ENCODE results near the gene MAP3K20. TPM values are rescaled to one million over a fixed set of nuclear protein-coding genes. Genes with fewer than 3 reads are reported as not detected.

Gene MAP3K20
- total and polyA plus RNA-seq, 2 of the 4 experiments (the other 2 are of a cell fraction): 27.5 to 84.4 TPM

DNA sequence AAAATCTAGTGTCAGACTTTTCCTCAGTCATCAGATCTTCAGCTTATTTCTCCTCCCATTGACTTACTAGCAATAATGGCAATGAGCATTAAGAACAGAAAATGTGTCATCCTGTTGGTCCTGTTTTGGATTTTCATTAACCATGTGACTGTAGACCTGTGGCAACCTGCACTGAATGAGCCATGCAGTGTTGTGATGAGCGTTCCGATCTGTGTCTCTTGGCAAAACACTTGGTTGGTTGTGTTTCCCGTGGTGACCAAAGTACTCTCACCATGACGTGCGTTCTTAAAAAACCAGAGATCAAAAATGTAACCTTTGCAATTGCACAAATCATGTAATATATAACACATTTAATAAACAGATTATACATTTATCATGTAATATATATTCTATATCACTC lies 138.6 kb downstream of the MAP3K20 start:
- 100% methylated on average over 2 of the region's 5 CpGs; no CpG with 5 or more reads in 1 of the 2 experiments for WGBS, 2 experiments (ENCODE audit: extremely low coverage in 2 of 2, insufficient read length in 1 of 2)
- no peak overlapping the region for H3K56ac ChIP-seq (ENCODE audit: extremely low read depth, insufficient read depth, low read length)
- ChIA-PET POLR2A (ENCODE audit: unreplicated experiment) (no interaction called here), CTCF (interaction anchor here (5.1 kb wide), 1 partner anchor 187 kb away, joined by 32 read pairs; no protein-coding TSS in a partner anchor)
- peaks cover 14% of the 10 kb centered on the region for H3K4me1 ChIP-seq (ENCODE audit: control insufficient read depth, insufficient read depth, low read length)
- intact Hi-C loops (cut with micrococcal nuclease) (loop anchor here (5.0 kb wide), 1 partner anchor 407 kb away; no protein-coding TSS in a partner anchor), dilution Hi-C loops (cut with HindIII; ENCODE audit: low sequenced_read_pairs, unreplicated experiment) (no loop called here), in situ Hi-C loops (cut with MboI; ENCODE audit: low sequenced_read_pairs) (loop anchor here (5.0 kb wide), 1 partner anchor 187 kb away; no protein-coding TSS in a partner anchor)
- H3K9me3 ChIP-seq (ENCODE audit: control insufficient read depth, insufficient read depth, low read length): no peaks in the 10 kb centered on the region
- no peak overlapping the region for H3K27ac ChIP-seq (ENCODE audit: insufficient read depth, low read length)
- no peak overlapping the region for H2AK9ac ChIP-seq (replicated peaks; ENCODE audit: low read depth, low read length, poor library complexity)
- H3K18ac ChIP-seq (ENCODE audit: low read depth, low read length): no peak overlapping the region
- no peak overlapping the region for H2BK120ac ChIP-seq (ENCODE audit: low read depth, low read length)
- H3K23ac ChIP-seq (ENCODE audit: low read depth, low read length): no peak overlapping the region
- H3K4me2 ChIP-seq (ENCODE audit: low read depth, low read length): no peak overlapping the region
- peaks cover 2% of the 10 kb centered on the region; the same call in 1 of the 2 replicates for H3K9me1 ChIP-seq (ENCODE audit: insufficient read depth, low read length)
- BruUV-seq (replicated peaks): no TSS peak
- H4K91ac ChIP-seq (ENCODE audit: insufficient read depth, low read depth, low read length): no peak overlapping the region
- no peaks in the 10 kb centered on the region for H4K20me1 ChIP-seq (ENCODE audit: insufficient read depth, low read length)
- peaks cover 10% of the 10 kb centered on the region for H3K36me3 ChIP-seq (ENCODE audit: control insufficient read depth, insufficient read depth, low read length)
- no peak overlapping the region for H2BK15ac ChIP-seq (ENCODE audit: low read depth, low read length)
- no peak overlapping the region for H3K4ac ChIP-seq (ENCODE audit: low read depth, low read length)
- no peak overlapping the region for H2BK5ac ChIP-seq (ENCODE audit: low read depth, low read length, poor library complexity, severe bottlenecking)
- no peak overlapping the region for H2AK5ac ChIP-seq (ENCODE audit: low read depth, low read length)
- ATAC-seq (ENCODE audit: low read depth) (no peak), DNase-seq (no peak)
- no peak overlapping the region for H3K9ac ChIP-seq (ENCODE audit: low read depth, low read length)
- no peak overlapping the region for H3K4me3 ChIP-seq (ENCODE audit: insufficient read depth, low read depth, low read length)
- H3K27me3 ChIP-seq (ENCODE audit: control insufficient read depth, insufficient read depth, low read length): no peaks in the 10 kb centered on the region
- H4K5ac ChIP-seq (ENCODE audit: low read depth, low read length): no peak overlapping the region
- no peak overlapping the region for H3K14ac ChIP-seq (replicated peaks; ENCODE audit: low read depth, low read length)
- no peak overlapping the region for H2BK20ac ChIP-seq (ENCODE audit: low read depth, low read length)
- TF ChIP-seq BHLHE40 (IDR thresholded peaks at IDR 0.05; ENCODE audit: low read depth, low read length): no peak
- TF ChIP-seq SMC3 (IDR thresholded peaks at IDR 0.05; ENCODE audit: low read depth, low read length): no peak
- no peak for TF ChIP-seq MAFK (IDR thresholded peaks at IDR 0.05; ENCODE audit: low read depth, low read length)
- peaks cover 5 to 6% of the 10 kb centered on the region in 2 experiments; a peak in 2 of 4 replicates for H3K79me1 ChIP-seq (ENCODE audit: low read depth in 1 of 2, low read length in 2 of 2)
- no peak overlapping the region for H2AFZ ChIP-seq (replicated peaks; ENCODE audit: low read length, poor library complexity)
- H4K8ac ChIP-seq (ENCODE audit: low read depth in 2 of 2, low read length in 2 of 2): no peak overlapping the region
